ENCODE measurements around the gene RSPH1. TPM values are rescaled to one million over a fixed set of nuclear protein-coding genes. Genes with fewer than 3 reads are reported as not detected.

Gene RSPH1
- total and polyA plus RNA-seq, 2 of the 4 experiments (the other 2 are of a cell fraction), result not detected

DNA sequence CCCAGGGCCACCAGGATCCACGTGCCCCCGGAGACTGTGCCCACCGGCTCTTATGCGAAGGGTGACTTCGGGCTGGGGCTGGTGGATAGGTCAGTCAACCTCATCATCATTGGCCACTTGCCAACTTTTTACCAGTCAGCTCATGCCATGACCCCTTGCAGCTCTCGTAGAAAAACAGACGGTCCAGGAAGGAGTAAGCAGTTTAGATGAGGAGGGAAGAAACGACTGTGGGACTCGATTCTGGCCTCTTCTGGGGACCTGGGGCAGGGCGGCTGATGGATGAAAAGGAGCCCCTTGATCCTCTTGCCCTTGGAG is 51.3 kb downstream of the RSPH1 start:
- Histone ChIP-seq H3K23ac (ENCODE audit: low read depth, low read length) (no peak overlapping the region), H2BK5ac (ENCODE audit: low read depth, low read length, poor library complexity, severe bottlenecking) (no peak overlapping the region), H3K9ac (ENCODE audit: low read depth, low read length) (no peak overlapping the region), H2BK20ac (ENCODE audit: low read depth, low read length) (no peak overlapping the region), H3K4me2 (ENCODE audit: low read depth, low read length) (no peak overlapping the region), H4K20me1 (ENCODE audit: insufficient read depth, low read length) (no peaks in the 10 kb centered on the region), H3K79me1 (ENCODE audit: low read depth in 1 of 2, low read length in 2 of 2) (no peaks in the 10 kb centered on the region), H2BK120ac (ENCODE audit: low read depth, low read length) (no peak overlapping the region), H3K9me3 (ENCODE audit: control insufficient read depth, insufficient read depth, low read length) (no peaks in the 10 kb centered on the region), H3K56ac (ENCODE audit: extremely low read depth, insufficient read depth, low read length) (no peak overlapping the region), H4K5ac (ENCODE audit: low read depth, low read length) (no peak overlapping the region), H3K27me3 (ENCODE audit: control insufficient read depth, insufficient read depth, low read length) (no peaks in the 10 kb centered on the region), H2AK5ac (ENCODE audit: low read depth, low read length) (no peak overlapping the region), H3K27ac (ENCODE audit: insufficient read depth, low read length) (no peak overlapping the region), H3K4ac (ENCODE audit: low read depth, low read length) (no peak overlapping the region), H4K91ac (ENCODE audit: insufficient read depth, low read depth, low read length) (no peak overlapping the region), H3K18ac (ENCODE audit: low read depth, low read length) (no peak overlapping the region), H2AFZ (replicated peaks; ENCODE audit: low read length, poor library complexity) (no peak overlapping the region), H2AK9ac (replicated peaks; ENCODE audit: low read depth, low read length, poor library complexity) (no peak overlapping the region), H3K9me1 (ENCODE audit: insufficient read depth, low read length) (no peaks in the 10 kb centered on the region), H3K4me3 (ENCODE audit: insufficient read depth, low read depth, low read length) (no peak overlapping the region), H2BK15ac (ENCODE audit: low read depth, low read length) (no peak overlapping the region), H3K14ac (replicated peaks; ENCODE audit: low read depth, low read length) (no peak overlapping the region), H3K36me3 (ENCODE audit: control insufficient read depth, insufficient read depth, low read length) (no peaks in the 10 kb centered on the region), H3K4me1 (ENCODE audit: control insufficient read depth, insufficient read depth, low read length) (no peaks in the 10 kb centered on the region), H4K8ac (ENCODE audit: low read depth in 2 of 2, low read length in 2 of 2) (no peak overlapping the region)
- dilution Hi-C loops (cut with HindIII; ENCODE audit: low sequenced_read_pairs, unreplicated experiment) (no loop called here), intact Hi-C loops (cut with micrococcal nuclease) (no loop called here), in situ Hi-C loops (cut with MboI; ENCODE audit: low sequenced_read_pairs) (no loop called here)
- ATAC-seq (ENCODE audit: low read depth) (no peak), DNase-seq (no peak)
- 60% methylated on average over 1 of the region's 10 CpGs; no CpG with 5 or more reads in 1 of the 2 experiments for WGBS, 2 experiments (ENCODE audit: extremely low coverage in 2 of 2, insufficient read length in 1 of 2)
- TF ChIP-seq ELK1 (IDR thresholded peaks at IDR 0.05; ENCODE audit: borderline replicate concordance, low read depth, low read length) (no peak), SMC3 (IDR thresholded peaks at IDR 0.05; ENCODE audit: low read depth, low read length) (no peak), RCOR1 (IDR thresholded peaks at IDR 0.05; ENCODE audit: insufficient replicate concordance, low read length) (no peak), POLR2A (IDR thresholded peaks at IDR 0.05; ENCODE audit: low read depth, low read length) (no peak), RAD21 (IDR thresholded peaks at IDR 0.05; ENCODE audit: low read length) (no peak), CEBPB (IDR thresholded peaks at IDR 0.05; ENCODE audit: low read depth, low read length) (no peak)
- TF ChIP-seq, protein P1, sequence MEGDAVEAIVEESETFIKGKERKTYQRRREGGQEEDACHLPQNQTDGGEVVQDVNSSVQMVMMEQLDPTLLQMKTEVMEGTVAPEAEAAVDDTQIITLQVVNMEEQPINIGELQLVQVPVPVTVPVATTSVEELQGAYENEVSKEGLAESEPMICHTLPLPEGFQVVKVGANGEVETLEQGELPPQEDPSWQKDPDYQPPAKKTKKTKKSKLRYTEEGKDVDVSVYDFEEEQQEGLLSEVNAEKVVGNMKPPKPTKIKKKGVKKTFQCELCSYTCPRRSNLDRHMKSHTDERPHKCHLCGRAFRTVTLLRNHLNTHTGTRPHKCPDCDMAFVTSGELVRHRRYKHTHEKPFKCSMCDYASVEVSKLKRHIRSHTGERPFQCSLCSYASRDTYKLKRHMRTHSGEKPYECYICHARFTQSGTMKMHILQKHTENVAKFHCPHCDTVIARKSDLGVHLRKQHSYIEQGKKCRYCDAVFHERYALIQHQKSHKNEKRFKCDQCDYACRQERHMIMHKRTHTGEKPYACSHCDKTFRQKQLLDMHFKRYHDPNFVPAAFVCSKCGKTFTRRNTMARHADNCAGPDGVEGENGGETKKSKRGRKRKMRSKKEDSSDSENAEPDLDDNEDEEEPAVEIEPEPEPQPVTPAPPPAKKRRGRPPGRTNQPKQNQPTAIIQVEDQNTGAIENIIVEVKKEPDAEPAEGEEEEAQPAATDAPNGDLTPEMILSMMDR (conservative IDR thresholded peaks at IDR 0.05; ENCODE audit: low read depth, low read length), result no peak
- CTCF ChIA-PET, result no interaction called here
- POLR2A ChIA-PET (ENCODE audit: unreplicated experiment), result no interaction called here
- BruUV-seq (replicated peaks), result no TSS peak

Data from IMR-90 (cell line).